ENCODE data around the gene MOB2. TPM values are rescaled to one million over a fixed set of nuclear protein-coding genes. Genes with fewer than 3 reads are reported as not detected.

Gene MOB2
- total RNA-seq, 2 experiments from 2014 or later = 37.0 to 38.3 TPM

GRCh38 chr11:1521382-1522080 is 35.0 kb upstream of the MOB2 start:
- Histone ChIP-seq H3K27me3 (ENCODE audit: control insufficient read depth in 1 of 2, insufficient read depth in 2 of 2, low read length in 2 of 2) (no peaks in the 10 kb centered on the region), H3K4me1 (ENCODE audit: insufficient read depth, low read length) (peaks cover 51% of the 10 kb centered on the region), H3K4me3 (ENCODE audit: low read length) (no peak overlapping the region), H3K9me3 (ENCODE audit: control insufficient read depth in 1 of 2, insufficient read depth in 1 of 2, low read length in 2 of 2) (no peaks in the 10 kb centered on the region), H3K36me3 (ENCODE audit: insufficient read depth, low read length) (peaks cover 13% of the 10 kb centered on the region), H3K27ac (ENCODE audit: low read depth in 1 of 2, low read length in 2 of 2) (no peak overlapping the region)
- H3K4me3 Mint-ChIP-seq = no peak overlapping the region
- H3K27ac Mint-ChIP-seq = no peak overlapping the region
- peaks cover 53% of the 10 kb centered on the region for H3K4me1 Mint-ChIP-seq (ENCODE audit: low read depth)
- DNase-seq (peak in 2 of 14 experiments; percentile 37 to 42), ATAC-seq (ENCODE audit: poor library complexity) (no peak)
- CTCF ChIA-PET = interaction anchor here (1.1 kb wide), 1 partner anchor 53 kb away, joined by 3 read pairs; no protein-coding TSS in a partner anchor
- TF ChIP-seq CTCF (IDR thresholded peaks at IDR 0.05) = no peak
- POLR2A ChIA-PET = no interaction called here
- no peaks in the 10 kb centered on the region for H3K36me3 Mint-ChIP-seq (ENCODE audit: low read depth)
- no peaks in the 10 kb centered on the region for H3K27me3 Mint-ChIP-seq
- intact Hi-C loops (cut with DNase I, micrococcal nuclease) = no loop called here
- H3K9me3 Mint-ChIP-seq = no peaks in the 10 kb centered on the region

GRCh38 chr11:1520663-1521267 is 34.2 kb upstream of the MOB2 start:
- no peak overlapping the region for H3K27ac ChIP-seq (ENCODE audit: low read depth in 1 of 2, low read length in 2 of 2)
- peaks cover 61% of the 10 kb centered on the region for H3K4me1 Mint-ChIP-seq (ENCODE audit: low read depth)
- CTCF ChIA-PET = no interaction called here
- H3K27me3 Mint-ChIP-seq = no peaks in the 10 kb centered on the region
- H3K36me3 ChIP-seq (ENCODE audit: insufficient read depth, low read length) = peaks cover 13% of the 10 kb centered on the region
- no peak overlapping the region for H3K27ac Mint-ChIP-seq
- intact Hi-C loops (cut with DNase I, micrococcal nuclease) = no loop called here
- no peaks in the 10 kb centered on the region for H3K27me3 ChIP-seq (ENCODE audit: control insufficient read depth in 1 of 2, insufficient read depth in 2 of 2, low read length in 2 of 2)
- H3K4me1 ChIP-seq (ENCODE audit: insufficient read depth, low read length) = peaks cover 56% of the 10 kb centered on the region
- H3K36me3 Mint-ChIP-seq (ENCODE audit: low read depth) = no peaks in the 10 kb centered on the region
- no peak for TF ChIP-seq CTCF (IDR thresholded peaks at IDR 0.05)
- H3K9me3 ChIP-seq (ENCODE audit: control insufficient read depth in 1 of 2, insufficient read depth in 1 of 2, low read length in 2 of 2) = no peaks in the 10 kb centered on the region
- no peak for ATAC-seq (ENCODE audit: poor library complexity)
- POLR2A ChIA-PET = no interaction called here
- no peak overlapping the region for H3K4me3 Mint-ChIP-seq
- no peak overlapping the region for H3K4me3 ChIP-seq (ENCODE audit: low read length)
- H3K9me3 Mint-ChIP-seq = no peaks in the 10 kb centered on the region
- no peak for DNase-seq

GRCh38 chr11:1520209-1520662 is 33.7 kb upstream of the MOB2 start:
- DNase-seq (no peak), ATAC-seq (ENCODE audit: poor library complexity) (no peak)
- ChIA-PET POLR2A (no interaction called here), CTCF (interaction anchor here (1.2 kb wide), 1 partner anchor 54 kb away, joined by 3 read pairs; no protein-coding TSS in a partner anchor)
- no peak for TF ChIP-seq CTCF (IDR thresholded peaks at IDR 0.05)
- Histone ChIP-seq H3K9me3 (ENCODE audit: control insufficient read depth in 1 of 2, insufficient read depth in 1 of 2, low read length in 2 of 2) (no peaks in the 10 kb centered on the region), H3K4me3 (ENCODE audit: low read length) (no peak overlapping the region), H3K4me1 (ENCODE audit: insufficient read depth, low read length) (peaks cover 61% of the 10 kb centered on the region), H3K27ac (ENCODE audit: low read depth in 1 of 2, low read length in 2 of 2) (no peak overlapping the region), H3K36me3 (ENCODE audit: insufficient read depth, low read length) (peaks cover 10% of the 10 kb centered on the region), H3K27me3 (ENCODE audit: control insufficient read depth in 1 of 2, insufficient read depth in 2 of 2, low read length in 2 of 2) (no peaks in the 10 kb centered on the region)
- intact Hi-C loops (cut with DNase I, micrococcal nuclease) = no loop called here
- Mint-ChIP-seq H3K9me3 (no peaks in the 10 kb centered on the region), H3K4me1 (ENCODE audit: low read depth) (peaks cover 66% of the 10 kb centered on the region), H3K27ac (no peak overlapping the region), H3K36me3 (ENCODE audit: low read depth) (no peaks in the 10 kb centered on the region), H3K4me3 (no peak overlapping the region), H3K27me3 (no peaks in the 10 kb centered on the region)
